ENCODE results near the gene SGF29. TPM values are rescaled to one million over a fixed set of nuclear protein-coding genes. Genes with fewer than 3 reads are reported as not detected.

The SGF29 gene
- total RNA-seq, result 6.9 and 12.8 TPM in 2 replicates
- 1.6 and 2.5 TPM in 2 replicates for polyA plus RNA-seq
- polyA plus RNA-seq (2012), result 8.2 and 13.2 TPM in 2 replicates
- polyA minus RNA-seq (ENCODE audit: low replicate concordance), result 13.1 and 17.0 TPM in 2 replicates

DNA sequence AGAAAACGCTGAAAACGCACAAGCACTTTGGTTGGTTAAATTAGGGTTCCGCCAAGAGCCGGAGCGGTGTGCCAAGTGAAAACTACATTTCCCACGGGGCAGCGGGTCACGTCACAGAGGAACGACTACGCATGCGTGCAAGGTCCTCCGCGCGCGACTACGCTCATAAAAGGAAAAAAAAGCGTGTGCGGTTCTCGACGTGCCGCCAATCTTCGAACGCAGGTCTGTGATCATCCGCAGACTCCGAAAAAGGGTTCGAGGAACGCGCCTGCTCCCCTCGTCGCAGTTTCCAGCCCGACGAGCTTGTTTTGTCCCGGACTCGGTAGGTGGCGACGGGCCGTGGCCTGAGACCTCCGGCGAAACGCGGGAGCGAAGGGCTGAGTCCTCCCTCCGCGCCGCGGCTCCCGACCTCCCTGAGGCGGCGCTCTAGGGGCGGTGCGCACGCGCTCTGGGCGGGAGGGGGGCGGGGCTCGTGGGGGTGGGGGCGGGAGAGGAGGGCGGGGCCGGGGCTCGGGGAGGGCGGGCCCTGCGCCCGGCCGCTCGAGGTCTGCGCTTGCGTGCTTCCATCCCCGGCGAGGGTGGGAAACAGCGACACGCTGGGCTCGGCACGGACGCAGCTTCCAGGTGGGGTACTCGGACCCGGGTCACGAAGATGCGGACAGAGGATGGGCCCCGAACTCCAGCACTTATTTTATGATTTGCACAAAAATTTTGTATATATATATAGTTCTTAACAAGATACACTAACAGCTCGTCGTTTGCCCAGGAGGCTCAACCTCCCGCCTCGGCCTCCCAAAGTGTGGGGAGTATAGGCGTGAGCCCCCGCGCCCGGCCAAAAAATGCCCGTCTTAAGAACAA lies at the start of gene SGF29:
Gene SGF29 (plus strand): TSS at position 145 of the 858 bp plus-strand sequence. CDS start 27,150 bp downstream, outside the sequence.
- H3K79me2 ChIP-seq (ENCODE audit: control insufficient read depth, insufficient read depth, low read length), result no peaks in the 10 kb centered on the region
- H3K4me2 ChIP-seq (ENCODE audit: extremely low read depth, insufficient read depth, low read length), result peak within 1 kb of the TSS; percentile 97
- no peak for TF ChIP-seq EZH2 (IDR thresholded peaks at IDR 0.05; ENCODE audit: low read length, missing control alignments)
- TF ChIP-seq, protein P1, sequence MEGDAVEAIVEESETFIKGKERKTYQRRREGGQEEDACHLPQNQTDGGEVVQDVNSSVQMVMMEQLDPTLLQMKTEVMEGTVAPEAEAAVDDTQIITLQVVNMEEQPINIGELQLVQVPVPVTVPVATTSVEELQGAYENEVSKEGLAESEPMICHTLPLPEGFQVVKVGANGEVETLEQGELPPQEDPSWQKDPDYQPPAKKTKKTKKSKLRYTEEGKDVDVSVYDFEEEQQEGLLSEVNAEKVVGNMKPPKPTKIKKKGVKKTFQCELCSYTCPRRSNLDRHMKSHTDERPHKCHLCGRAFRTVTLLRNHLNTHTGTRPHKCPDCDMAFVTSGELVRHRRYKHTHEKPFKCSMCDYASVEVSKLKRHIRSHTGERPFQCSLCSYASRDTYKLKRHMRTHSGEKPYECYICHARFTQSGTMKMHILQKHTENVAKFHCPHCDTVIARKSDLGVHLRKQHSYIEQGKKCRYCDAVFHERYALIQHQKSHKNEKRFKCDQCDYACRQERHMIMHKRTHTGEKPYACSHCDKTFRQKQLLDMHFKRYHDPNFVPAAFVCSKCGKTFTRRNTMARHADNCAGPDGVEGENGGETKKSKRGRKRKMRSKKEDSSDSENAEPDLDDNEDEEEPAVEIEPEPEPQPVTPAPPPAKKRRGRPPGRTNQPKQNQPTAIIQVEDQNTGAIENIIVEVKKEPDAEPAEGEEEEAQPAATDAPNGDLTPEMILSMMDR (conservative IDR thresholded peaks at IDR 0.05 in 1 of 2, IDR thresholded peaks at IDR 0.05 in 1 of 2; ENCODE audit: low read depth in 1 of 2, low read length in 2 of 2), result peak in 1 of 2 donors; percentile 25
- H4K20me1 ChIP-seq (ENCODE audit: control insufficient read depth, extremely low read depth, insufficient read depth, low read length), result no peaks in the 10 kb centered on the region
- no peaks in the 10 kb centered on the region for H3K4me1 ChIP-seq (ENCODE audit: control insufficient read depth, extremely low read depth, insufficient read depth, low read length)
- peak; percentile 83 to 95 for DNase-seq (ENCODE audit: low read depth in 2 of 2)
- no peaks in the 10 kb centered on the region for H3K9me3 ChIP-seq (ENCODE audit: control insufficient read depth, insufficient read depth, low read depth, low read length)
- H2AFZ ChIP-seq (ENCODE audit: low read length), result peak within 1 kb of the TSS; percentile 96
- peak within 1 kb of the TSS; percentile 90 for H3K27ac ChIP-seq (ENCODE audit: insufficient read depth, low read length)
- no peaks in the 10 kb centered on the region for H3K27me3 ChIP-seq (ENCODE audit: control insufficient read depth, insufficient read depth, low read length)
- H3K36me3 ChIP-seq (ENCODE audit: control insufficient read depth, insufficient read depth, low read length), result no peaks in the 10 kb centered on the region
- H3K9ac ChIP-seq (ENCODE audit: insufficient read depth, low read length), result peak within 1 kb of the TSS; percentile 81
- peak within 1 kb of the TSS; percentile 57 to 87 (median 74) for H3K4me3 ChIP-seq (replicated peaks in 1 of 4; ENCODE audit: control extremely low read depth in 1 of 4, insufficient read depth in 1 of 4, low read depth in 3 of 4, low read length in 4 of 4)

DNA sequence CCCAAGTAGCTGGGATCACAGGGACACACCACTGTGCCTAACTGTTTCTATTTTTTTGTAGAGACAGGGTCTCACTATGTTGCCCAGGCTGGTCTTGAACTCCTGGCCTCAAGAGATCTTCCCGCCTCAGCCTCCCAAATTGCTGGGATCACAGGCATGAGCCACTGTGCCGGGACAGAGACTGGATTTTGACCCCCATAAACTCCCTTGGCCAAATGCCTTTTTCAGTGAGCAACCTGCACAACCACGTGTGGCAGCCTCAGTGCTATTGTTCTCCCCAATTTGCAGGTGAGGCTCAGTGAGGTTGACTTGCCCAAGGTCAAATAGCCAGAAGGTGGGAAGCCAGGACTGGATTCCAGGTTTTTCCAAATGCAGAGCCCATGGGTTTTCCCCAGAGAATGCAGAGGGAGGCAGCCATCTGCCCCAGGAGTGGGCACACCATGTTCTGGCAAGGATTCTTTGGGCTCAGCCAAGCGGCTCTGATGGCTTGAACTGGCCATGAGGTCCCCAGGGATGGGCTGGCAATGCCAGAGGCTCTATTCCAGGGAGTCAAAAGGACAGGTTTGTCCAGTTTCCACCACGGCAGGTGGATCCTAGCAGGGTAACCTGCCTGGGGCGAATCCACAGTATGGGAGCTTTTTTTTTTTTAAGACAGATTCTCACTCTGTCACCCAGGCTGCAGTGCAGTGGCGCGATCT lies 48.9 kb upstream of the SGF29 start:
- no peaks in the 10 kb centered on the region for H3K4me1 ChIP-seq (ENCODE audit: control insufficient read depth, extremely low read depth, insufficient read depth, low read length)
- no peak overlapping the region for H3K4me2 ChIP-seq (ENCODE audit: extremely low read depth, insufficient read depth, low read length)
- peaks cover 8% of the 10 kb centered on the region for H3K27me3 ChIP-seq (ENCODE audit: control insufficient read depth, insufficient read depth, low read length)
- TF ChIP-seq EZH2 (IDR thresholded peaks at IDR 0.05; ENCODE audit: low read length, missing control alignments), result no peak
- TF ChIP-seq, protein P1 (conservative IDR thresholded peaks at IDR 0.05 in 1 of 2, IDR thresholded peaks at IDR 0.05 in 1 of 2; ENCODE audit: low read depth in 1 of 2, low read length in 2 of 2), result no peak
- no peaks in the 10 kb centered on the region for H3K79me2 ChIP-seq (ENCODE audit: control insufficient read depth, insufficient read depth, low read length)
- H4K20me1 ChIP-seq (ENCODE audit: control insufficient read depth, extremely low read depth, insufficient read depth, low read length), result no peaks in the 10 kb centered on the region
- H3K36me3 ChIP-seq (ENCODE audit: control insufficient read depth, insufficient read depth, low read length), result no peaks in the 10 kb centered on the region
- no peaks in the 10 kb centered on the region for H3K9me3 ChIP-seq (ENCODE audit: control insufficient read depth, insufficient read depth, low read depth, low read length)
- no peak for DNase-seq (ENCODE audit: low read depth in 2 of 2)
- no peak overlapping the region for H3K9ac ChIP-seq (ENCODE audit: insufficient read depth, low read length)
- no peak overlapping the region for H2AFZ ChIP-seq (ENCODE audit: low read length)
- H3K4me3 ChIP-seq (replicated peaks in 1 of 4; ENCODE audit: control extremely low read depth in 1 of 4, insufficient read depth in 1 of 4, low read depth in 3 of 4, low read length in 4 of 4), result no peak overlapping the region
- no peak overlapping the region for H3K27ac ChIP-seq (ENCODE audit: insufficient read depth, low read length)

DNA sequence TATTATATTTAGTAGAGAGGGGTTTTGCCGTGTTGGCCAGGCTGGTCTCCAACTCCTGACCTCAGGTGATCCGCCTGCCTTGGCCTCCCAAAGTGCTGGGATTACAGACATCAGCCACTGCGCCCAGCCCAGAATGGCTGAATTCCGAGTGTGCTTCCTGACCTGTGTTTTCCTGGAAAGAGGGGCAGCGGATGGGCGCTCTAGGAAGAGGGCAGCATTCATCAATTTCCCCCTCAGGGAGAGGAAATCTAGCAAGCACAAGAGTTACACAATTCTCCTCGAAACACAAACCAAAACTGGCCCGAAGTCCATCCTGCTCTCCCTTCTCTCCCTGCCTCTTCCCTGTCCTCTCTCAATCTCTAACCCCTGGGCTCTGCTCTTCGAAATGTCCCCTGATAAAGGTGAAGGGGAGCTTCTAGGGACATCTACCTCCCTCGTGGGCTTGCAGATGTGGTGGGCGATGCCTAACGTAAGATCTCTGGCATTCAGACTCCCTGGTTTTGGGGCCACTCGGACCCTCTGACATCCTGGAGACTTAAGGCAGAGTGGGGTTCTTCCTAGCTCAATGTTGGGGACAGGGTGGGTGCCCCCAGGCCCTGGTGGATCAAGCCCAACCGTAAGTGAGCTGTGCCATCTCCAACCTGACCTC lies 48.1 kb upstream of the SGF29 start:
- Histone ChIP-seq H3K36me3 (ENCODE audit: control insufficient read depth, insufficient read depth, low read length) (no peaks in the 10 kb centered on the region), H3K9ac (ENCODE audit: insufficient read depth, low read length) (no peak overlapping the region), H3K27ac (ENCODE audit: insufficient read depth, low read length) (no peak overlapping the region), H3K4me2 (ENCODE audit: extremely low read depth, insufficient read depth, low read length) (no peak overlapping the region), H3K4me1 (ENCODE audit: control insufficient read depth, extremely low read depth, insufficient read depth, low read length) (no peaks in the 10 kb centered on the region), H3K79me2 (ENCODE audit: control insufficient read depth, insufficient read depth, low read length) (no peaks in the 10 kb centered on the region), H3K9me3 (ENCODE audit: control insufficient read depth, insufficient read depth, low read depth, low read length) (no peaks in the 10 kb centered on the region), H3K4me3 (replicated peaks in 1 of 4; ENCODE audit: control extremely low read depth in 1 of 4, insufficient read depth in 1 of 4, low read depth in 3 of 4, low read length in 4 of 4) (no peak overlapping the region), H4K20me1 (ENCODE audit: control insufficient read depth, extremely low read depth, insufficient read depth, low read length) (no peaks in the 10 kb centered on the region), H3K27me3 (ENCODE audit: control insufficient read depth, insufficient read depth, low read length) (peaks cover 8% of the 10 kb centered on the region), H2AFZ (ENCODE audit: low read length) (no peak overlapping the region)
- TF ChIP-seq, protein P1 (conservative IDR thresholded peaks at IDR 0.05 in 1 of 2, IDR thresholded peaks at IDR 0.05 in 1 of 2; ENCODE audit: low read depth in 1 of 2, low read length in 2 of 2), result no peak
- TF ChIP-seq EZH2 (IDR thresholded peaks at IDR 0.05; ENCODE audit: low read length, missing control alignments), result no peak
- no peak for DNase-seq (ENCODE audit: low read depth in 2 of 2)
